ENCODE results near the gene PBX3. TPM values are rescaled to one million over a fixed set of nuclear protein-coding genes. Genes with fewer than 3 reads are reported as not detected.

The PBX3 gene
- total and polyA plus RNA-seq, 3 donors from 2014 or later: 21.0 to 56.1 (median 48.0) TPM

DNA sequence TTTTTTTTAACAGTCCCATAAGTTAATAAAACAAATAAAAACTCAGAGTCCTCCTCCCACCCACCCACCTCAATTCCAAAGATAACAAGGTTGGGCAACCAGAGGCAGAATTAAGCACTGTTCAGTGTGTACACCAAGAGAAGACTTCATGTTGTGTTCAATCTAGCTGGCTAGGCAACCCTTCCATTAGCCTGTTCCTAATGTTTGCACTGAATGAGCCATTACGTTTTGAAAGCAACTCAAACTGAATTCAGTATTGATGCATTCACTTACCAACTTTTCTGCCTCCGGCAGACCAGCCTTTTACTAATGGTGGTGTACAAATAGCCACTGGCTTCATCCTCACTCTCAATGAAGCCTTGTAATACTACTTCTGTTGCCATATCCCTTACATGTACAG, 47.5 kb downstream of the PBX3 start:
- Histone ChIP-seq H3K27me3 (no peaks in the 10 kb centered on the region), H3K4me3 (no peak overlapping the region), H3K9me3 (no peaks in the 10 kb centered on the region), H3K36me3 (ENCODE audit: low read depth, missing control alignments) (no peaks in the 10 kb centered on the region), H3K4me1 (no peaks in the 10 kb centered on the region), H3K27ac (no peak overlapping the region)
- DNase-seq: no peak
- intact Hi-C loops (cut with DNase I; ENCODE audit: low total_unique reads): no loop called here
- 65 to 87% methylated on average over 2 of the region's 2 CpGs for WGBS, 2 donors
- no peak for TF ChIP-seq POLR2A (IDR thresholded peaks at IDR 0.05)
- no peak for TF ChIP-seq CTCF (IDR thresholded peaks at IDR 0.05)

GRCh38 chr9:125795970-125796596, 48.9 kb downstream of the PBX3 start:
- Histone ChIP-seq H3K4me1 (no peaks in the 10 kb centered on the region), H3K27me3 (no peaks in the 10 kb centered on the region), H3K27ac (no peak overlapping the region), H3K9me3 (no peaks in the 10 kb centered on the region), H3K36me3 (ENCODE audit: low read depth, missing control alignments) (no peaks in the 10 kb centered on the region), H3K4me3 (no peak overlapping the region)
- WGBS, 2 donors: 90 to 95% methylated on average over 4 of the region's 4 CpGs
- no peak for DNase-seq
- intact Hi-C loops (cut with DNase I; ENCODE audit: low total_unique reads): no loop called here
- TF ChIP-seq CTCF (IDR thresholded peaks at IDR 0.05): no peak
- TF ChIP-seq POLR2A (IDR thresholded peaks at IDR 0.05): no peak

- intact Hi-C loops (cut with DNase I; ENCODE audit: low total_unique reads): no loop called here
- 43 to 48% methylated on average over 2 of the region's 2 CpGs for WGBS, 2 donors
- Histone ChIP-seq H3K4me1 (no peaks in the 10 kb centered on the region), H3K27me3 (no peaks in the 10 kb centered on the region), H3K4me3 (no peak overlapping the region), H3K9me3 (no peaks in the 10 kb centered on the region), H3K27ac (no peak overlapping the region), H3K36me3 (ENCODE audit: low read depth, missing control alignments) (no peaks in the 10 kb centered on the region)
- TF ChIP-seq POLR2A (IDR thresholded peaks at IDR 0.05) (no peak), CTCF (IDR thresholded peaks at IDR 0.05) (no peak)
- DNase-seq: no peak
Measured at GRCh38 chr9:125797930-125798329, 50.8 kb downstream of the PBX3 start.

- Histone ChIP-seq H3K9me3 (no peaks in the 10 kb centered on the region), H3K36me3 (ENCODE audit: low read depth, missing control alignments) (no peaks in the 10 kb centered on the region), H3K27ac (no peak overlapping the region), H3K4me3 (no peak overlapping the region), H3K27me3 (no peaks in the 10 kb centered on the region), H3K4me1 (no peaks in the 10 kb centered on the region)
- 90 to 96% methylated on average over 2 of the region's 2 CpGs for WGBS, 2 donors
- intact Hi-C loops (cut with DNase I; ENCODE audit: low total_unique reads): no loop called here
- DNase-seq: no peak
- TF ChIP-seq POLR2A (IDR thresholded peaks at IDR 0.05): no peak
- no peak for TF ChIP-seq CTCF (IDR thresholded peaks at IDR 0.05)
Measured at GRCh38 chr9:125803526-125803925, 56.4 kb downstream of the PBX3 start.

- Histone ChIP-seq H3K4me3 (no peak overlapping the region), H3K4me1 (no peaks in the 10 kb centered on the region), H3K36me3 (ENCODE audit: low read depth, missing control alignments) (no peaks in the 10 kb centered on the region), H3K9me3 (no peaks in the 10 kb centered on the region), H3K27ac (no peak overlapping the region), H3K27me3 (no peaks in the 10 kb centered on the region)
- intact Hi-C loops (cut with DNase I; ENCODE audit: low total_unique reads): no loop called here
- 71 to 72% methylated on average over 2 of the region's 2 CpGs for WGBS, 2 donors
- no peak for TF ChIP-seq CTCF (IDR thresholded peaks at IDR 0.05)
- TF ChIP-seq POLR2A (IDR thresholded peaks at IDR 0.05): no peak
- no peak for DNase-seq
Measured at GRCh38 chr9:125805057-125805456, 57.9 kb downstream of the PBX3 start.
